Mucosa of stomach (tissue), 1 donor: Measurements from ENCODE around the gene ANXA8.
"Not testable (repeated sequence)": the region's sequence is repeated elsewhere in the genome, so short reads cannot be mapped to it uniquely, and the experiment has no call there.

Source experiments
- H3K27me3 ChIP-seq: one replicate; pipeline ENCODE4 v1.7.0; 2013; ENCODE audit warnings: mild to moderate bottlenecking, low read length; ENCODE audit not compliant: control insufficient read depth, insufficient read depth
- H3K36me3 ChIP-seq: one replicate; pipeline ENCODE4 v1.7.0; 2013; ENCODE audit warnings: low read length; ENCODE audit not compliant: control insufficient read depth, insufficient read depth
- H3K4me1 ChIP-seq: one replicate; pipeline ENCODE4 v1.7.0; 2013; ENCODE audit warnings: mild to moderate bottlenecking, low read length; ENCODE audit not compliant: control insufficient read depth, insufficient read depth
- H3K4me3 ChIP-seq: one replicate; pipeline ENCODE4 v1.7.0; 2013; ENCODE audit warnings: low read length
- H3K9ac ChIP-seq: one replicate; pipeline ENCODE4 v1.7.0; 2013; ENCODE audit warnings: mild to moderate bottlenecking, low read length, moderate library complexity
- H3K9me3 ChIP-seq: one replicate; pipeline ENCODE4 v1.7.0; 2013; ENCODE audit warnings: mild to moderate bottlenecking, low read length, moderate library complexity; ENCODE audit not compliant: control insufficient read depth
- donor health status: Pancreatic carcinoma.

Gene ANXA8

DNA sequence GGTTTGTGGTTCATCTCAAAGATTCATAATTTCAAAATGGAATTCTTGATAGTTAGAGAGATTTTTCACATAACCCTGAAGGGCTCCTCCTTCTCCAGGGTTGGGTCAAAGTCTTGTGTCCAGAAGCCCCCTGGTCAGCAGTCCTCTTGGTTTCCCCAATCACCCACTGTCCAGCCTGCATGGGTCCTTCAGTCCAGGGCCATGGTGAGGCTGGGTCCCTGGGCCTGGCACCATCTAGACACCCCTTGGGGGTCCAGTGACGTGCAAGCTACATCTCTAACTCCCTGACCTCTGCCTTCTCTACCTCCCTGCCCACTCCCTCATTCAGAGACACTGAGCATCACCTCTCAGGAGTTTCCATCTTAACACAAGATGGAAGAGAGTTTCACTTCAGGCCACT lies 26.1 kb downstream of the ANXA8 start:
- Histone ChIP-seq H3K27me3 (no peaks in the 10 kb centered on the region), H3K36me3 (no peaks in the 10 kb centered on the region), H3K9me3 (no peaks in the 10 kb centered on the region), H3K4me3 (no peak overlapping the region), H3K4me1 (peaks cover 5% of the 10 kb centered on the region), H3K9ac (no peak overlapping the region)

DNA sequence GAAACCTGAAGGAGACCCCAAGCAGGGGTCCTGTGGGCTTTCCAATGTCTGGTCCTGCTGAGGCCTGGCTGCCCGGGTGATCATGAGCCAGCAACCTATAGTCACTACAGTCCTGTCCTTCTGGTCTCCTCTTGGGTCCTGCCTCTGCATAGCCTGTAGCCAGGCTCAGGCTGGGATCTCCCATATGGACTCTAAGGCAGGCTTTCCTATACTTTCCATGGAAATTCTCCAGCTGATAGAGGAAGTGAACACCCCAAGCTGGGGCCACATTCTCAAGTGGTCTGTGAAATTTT lies 26.4 kb downstream of the ANXA8 start:
- H3K4me1 ChIP-seq, result peaks cover 5% of the 10 kb centered on the region
- H3K9ac ChIP-seq, result no peak overlapping the region
- H3K4me3 ChIP-seq, result no peak overlapping the region

GRCh38 chr10:47456794-47457527 lies 27.0 kb downstream of the ANXA8 start:
- Histone ChIP-seq H3K4me1 (peaks cover 5% of the 10 kb centered on the region), H3K4me3 (no peak overlapping the region)

More for the DNA sequence above, 26.4 kb downstream of the ANXA8 start:
- Histone ChIP-seq H3K27me3 (no peaks in the 10 kb centered on the region), H3K36me3 (no peaks in the 10 kb centered on the region), H3K9me3 (no peaks in the 10 kb centered on the region)

DNA sequence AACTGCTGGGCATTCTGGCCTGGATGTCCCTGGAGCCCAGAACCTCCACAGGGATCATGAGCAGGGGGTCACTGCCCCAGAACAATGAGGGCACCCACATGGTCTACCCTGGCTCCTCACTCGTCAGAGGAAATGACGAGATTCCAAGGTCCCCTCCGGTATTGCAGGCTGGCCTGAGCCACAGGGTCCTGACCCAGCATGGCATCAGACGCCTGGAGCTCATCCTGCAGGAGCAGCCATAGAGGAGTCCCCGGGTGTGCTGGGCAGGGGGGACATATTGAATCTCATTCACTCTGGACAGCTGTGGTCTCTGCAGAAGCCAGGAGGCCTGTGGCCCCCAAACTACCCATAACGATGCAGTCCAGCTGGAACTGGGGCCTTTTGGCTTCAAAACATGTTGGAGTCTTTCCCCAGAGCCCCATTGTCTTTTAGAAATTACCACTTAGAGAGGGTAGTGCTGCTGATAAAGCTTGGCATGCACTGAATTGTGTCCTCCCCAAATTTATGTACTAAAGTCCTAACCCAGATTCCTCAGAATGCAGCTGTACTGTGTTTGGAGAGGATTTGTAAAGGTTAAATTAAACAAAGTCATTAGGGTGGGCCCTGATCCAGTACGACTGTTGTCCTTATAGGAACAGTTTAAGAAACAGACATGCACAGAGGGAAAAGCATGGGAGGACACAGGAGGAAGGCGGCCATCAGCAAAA lies 27.7 kb downstream of the ANXA8 start:
- H3K36me3 ChIP-seq, result no peaks in the 10 kb centered on the region

More at GRCh38 chr10:47456794-47457527, 27.0 kb downstream of the ANXA8 start:
- H3K27me3 ChIP-seq, result no peaks in the 10 kb centered on the region
- H3K9ac ChIP-seq, result no peak overlapping the region
- H3K36me3 ChIP-seq, result no peaks in the 10 kb centered on the region
- H3K9me3 ChIP-seq, result no peaks in the 10 kb centered on the region

DNA sequence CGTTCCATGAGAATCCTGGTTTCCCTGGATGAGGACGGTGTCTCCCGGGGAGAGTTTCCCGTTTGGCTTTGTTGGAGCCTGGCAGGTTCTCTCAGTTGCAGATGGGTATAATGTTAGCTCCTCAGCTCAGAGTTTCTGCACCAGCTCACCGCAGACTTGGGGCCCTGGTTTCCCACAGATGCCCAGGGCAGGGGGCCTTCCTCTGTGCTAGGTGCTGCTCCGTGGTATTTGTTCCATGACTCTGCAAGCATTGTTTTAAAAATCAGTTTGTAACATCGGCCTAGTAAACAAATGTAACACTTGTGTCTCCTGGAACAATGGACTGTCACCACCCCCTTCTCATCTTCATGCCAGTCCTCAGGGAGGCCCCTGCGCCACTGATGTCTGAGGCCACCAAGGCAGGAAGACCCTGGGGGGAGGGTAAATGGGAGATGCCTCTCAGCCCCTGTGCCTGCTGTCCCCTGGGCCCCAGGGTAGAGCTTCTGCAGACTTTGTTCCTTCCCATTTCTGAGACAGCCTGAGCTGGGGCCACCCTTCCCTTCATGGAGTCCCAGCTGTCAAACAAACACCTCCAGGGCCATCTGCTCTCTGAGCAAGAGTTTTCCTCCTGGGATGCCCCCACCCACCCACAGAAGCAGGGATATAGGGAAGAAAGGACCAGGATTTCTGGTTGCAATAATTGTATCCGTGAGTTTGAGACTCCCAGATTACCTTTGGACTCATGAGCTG lies 28.4 kb downstream of the ANXA8 start:
- H3K9me3 ChIP-seq, H3K4me3 ChIP-seq, H3K27me3 ChIP-seq, H3K36me3 ChIP-seq, H3K4me1 ChIP-seq, H3K9ac ChIP-seq: not testable (repeated sequence)

More for the DNA sequence above, 27.7 kb downstream of the ANXA8 start:
- H3K9me3 ChIP-seq, result no peaks in the 10 kb centered on the region
- no peak overlapping the region for H3K9ac ChIP-seq
- H3K4me3 ChIP-seq, result no peak overlapping the region
- no peaks in the 10 kb centered on the region for H3K27me3 ChIP-seq
- peaks cover 5% of the 10 kb centered on the region for H3K4me1 ChIP-seq

GRCh38 chr10:47454780-47455058 lies 29.2 kb downstream of the ANXA8 start:
- H3K9ac ChIP-seq, result no peak overlapping the region
- peaks cover 5% of the 10 kb centered on the region for H3K4me1 ChIP-seq
- H3K4me3 ChIP-seq, result no peak overlapping the region

DNA sequence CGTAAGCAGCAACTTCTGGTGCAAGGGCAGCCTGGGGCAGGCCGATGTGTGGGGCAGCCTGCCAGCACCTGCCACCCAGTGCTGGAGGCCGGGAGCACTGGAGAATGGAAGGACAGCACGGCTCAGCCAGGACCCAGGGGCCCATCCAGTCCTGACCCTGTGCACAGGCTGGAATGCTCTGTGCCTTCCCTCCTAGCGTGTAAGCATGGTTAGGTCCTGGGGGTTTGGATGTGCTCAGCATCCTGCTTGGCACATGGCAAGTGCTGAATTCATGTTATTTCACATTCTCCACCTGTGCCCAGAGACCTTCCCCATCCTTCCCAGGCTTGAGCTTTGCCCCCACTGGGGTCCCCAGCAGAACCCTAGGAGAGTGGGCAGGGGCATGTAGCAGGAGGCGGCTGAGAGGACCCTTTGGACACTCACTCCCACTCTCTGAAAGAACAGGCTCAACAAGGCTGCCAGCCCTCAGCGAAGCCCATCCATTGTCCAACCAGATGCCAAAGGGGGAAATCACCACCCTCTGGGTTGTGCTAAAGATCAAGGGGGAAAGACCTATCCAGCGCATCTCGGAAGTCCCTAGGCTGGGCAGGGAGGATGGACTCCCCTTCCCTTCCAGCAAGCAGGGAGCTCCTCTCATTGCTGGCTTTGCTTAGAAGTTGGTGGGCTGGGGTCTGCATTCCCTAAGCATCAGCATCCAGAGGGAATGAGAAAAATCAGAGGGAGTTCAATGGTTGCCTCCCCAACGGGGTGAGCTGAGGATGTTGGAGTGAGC lies 29.7 kb downstream of the ANXA8 start:
- peaks cover 5% of the 10 kb centered on the region for H3K4me1 ChIP-seq
- no peak overlapping the region for H3K4me3 ChIP-seq
- H3K9ac ChIP-seq, result no peak overlapping the region

More at GRCh38 chr10:47454780-47455058, 29.2 kb downstream of the ANXA8 start:
- H3K36me3 ChIP-seq, result no peaks in the 10 kb centered on the region
- H3K9me3 ChIP-seq, result no peaks in the 10 kb centered on the region
- no peaks in the 10 kb centered on the region for H3K27me3 ChIP-seq

DNA sequence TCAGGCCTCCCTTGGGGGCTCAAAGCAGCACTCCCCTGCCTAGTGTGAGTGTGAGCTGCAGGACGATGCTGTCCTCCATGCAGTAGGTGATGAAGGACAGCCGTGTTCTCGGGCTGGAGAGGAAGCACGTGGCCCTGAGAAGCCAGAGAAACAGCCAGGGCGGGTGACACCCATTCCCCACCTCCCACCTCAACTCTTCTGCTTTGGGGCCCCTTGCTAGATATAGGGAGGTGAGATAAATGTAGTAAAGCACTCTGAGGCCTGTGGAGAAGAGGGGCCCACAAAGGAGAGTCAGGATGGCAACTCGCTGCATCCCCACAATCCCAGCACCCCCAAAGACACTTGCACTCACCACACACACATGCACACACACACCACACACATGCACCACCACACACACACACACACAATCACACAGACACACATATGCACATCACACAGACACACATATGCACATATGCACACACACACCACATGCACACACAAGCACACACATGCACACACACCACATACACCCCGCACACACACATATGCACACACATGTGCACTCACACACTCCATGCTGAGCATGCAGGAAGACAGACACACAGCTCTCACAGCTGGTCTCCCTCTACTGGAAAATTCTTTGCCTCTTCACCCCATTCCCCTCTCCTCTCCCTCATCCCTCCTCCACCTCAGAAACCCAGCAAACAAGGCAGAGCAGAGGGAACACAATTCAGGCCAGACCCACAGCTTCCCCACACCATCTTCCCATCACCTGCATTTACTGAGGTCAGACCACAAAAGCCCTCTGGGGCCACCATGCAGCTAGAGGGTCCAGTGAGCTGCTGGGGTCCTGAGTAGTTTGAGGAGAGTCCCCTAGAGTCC lies 30.5 kb downstream of the ANXA8 start:
- Histone ChIP-seq H3K9ac (no peak overlapping the region), H3K9me3 (no peaks in the 10 kb centered on the region), H3K4me1 (peaks cover 4% of the 10 kb centered on the region), H3K27me3 (no peaks in the 10 kb centered on the region), H3K36me3 (no peaks in the 10 kb centered on the region), H3K4me3 (no peak overlapping the region)

More for the DNA sequence above, 29.7 kb downstream of the ANXA8 start:
- Histone ChIP-seq H3K36me3 (no peaks in the 10 kb centered on the region), H3K27me3 (no peaks in the 10 kb centered on the region), H3K9me3 (no peaks in the 10 kb centered on the region)

DNA sequence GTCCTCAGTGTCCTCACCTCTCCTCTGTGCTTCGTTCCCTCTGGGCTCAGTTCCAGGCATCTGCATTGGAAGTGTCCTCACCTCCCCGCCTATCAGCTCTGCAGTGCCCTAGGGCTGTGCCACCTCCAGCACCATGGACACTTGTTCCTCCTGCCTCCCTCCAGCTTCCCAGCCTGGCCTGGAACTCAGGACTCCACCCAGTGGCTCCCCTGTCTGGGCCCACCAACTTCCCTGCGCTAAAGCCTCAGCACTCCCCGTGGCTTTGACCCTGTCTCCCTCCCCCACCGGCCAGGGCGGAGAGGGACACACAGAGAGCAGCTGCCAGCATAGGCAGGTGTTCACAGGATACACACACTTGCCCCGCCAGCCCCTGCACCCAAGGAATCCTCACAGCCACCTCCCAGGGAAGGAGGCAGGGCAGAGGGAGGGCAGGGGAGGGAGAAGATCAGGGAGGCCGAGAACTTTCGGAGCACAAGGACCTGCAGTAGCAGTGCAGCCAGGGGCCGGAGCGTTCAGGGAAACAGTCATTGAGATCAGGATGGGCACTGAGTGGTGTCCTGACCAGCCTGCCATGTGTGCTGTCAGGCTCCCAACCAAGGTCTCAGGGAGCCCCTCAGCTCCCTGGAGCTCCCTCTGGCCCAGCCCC lies 31.3 kb downstream of the ANXA8 start:
- Histone ChIP-seq H3K4me1 (no peaks in the 10 kb centered on the region), H3K4me3 (no peak overlapping the region), H3K36me3 (no peaks in the 10 kb centered on the region), H3K27me3 (no peaks in the 10 kb centered on the region), H3K9ac (no peak overlapping the region), H3K9me3 (no peaks in the 10 kb centered on the region)

DNA sequence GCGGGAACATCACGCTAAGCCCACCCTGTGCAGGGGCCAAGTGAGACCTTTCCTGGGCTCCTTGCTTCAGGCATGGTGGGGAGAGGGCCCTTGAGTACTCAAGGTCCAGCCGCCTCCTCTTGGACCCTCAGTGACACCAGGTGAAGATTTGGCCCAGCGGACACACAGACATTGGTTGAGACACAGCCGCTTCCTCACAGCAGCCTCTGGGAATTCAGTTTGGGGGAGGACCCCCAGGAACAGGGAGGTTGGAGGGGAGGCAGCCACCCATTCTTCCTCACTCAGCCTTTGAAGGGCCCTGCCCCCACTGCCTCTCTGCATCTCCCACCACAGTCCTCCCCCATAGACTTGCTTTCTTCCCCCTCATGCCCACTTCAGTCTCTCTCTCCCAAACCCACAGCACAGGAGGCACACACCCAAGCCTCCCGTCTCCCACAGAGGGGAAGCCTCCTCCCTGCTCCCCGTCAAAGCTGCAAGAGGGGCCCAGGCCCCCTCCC lies 31.9 kb downstream of the ANXA8 start:
- Histone ChIP-seq H3K4me1 (no peaks in the 10 kb centered on the region), H3K9me3 (no peaks in the 10 kb centered on the region), H3K27me3 (no peaks in the 10 kb centered on the region), H3K4me3 (no peak overlapping the region), H3K36me3 (no peaks in the 10 kb centered on the region), H3K9ac (no peak overlapping the region)
